H1 (cell line): ENCODE measurements around the gene RSPH9. TPM values are rescaled to one million over a fixed set of nuclear protein-coding genes. Genes with fewer than 3 reads are reported as not detected.
A peak's percentile ranks its signal among the peaks of the same experiment; 100 is the strongest.

Source experiments
- CTCF ChIA-PET: fragments of 300-600 bp; sonication (Branson Sonifier 250); formaldehyde crosslinking; loops from one replicate; lab custom pipeline; 2021; ENCODE audit not compliant: partially characterized antibody; lab: Charles Lee
- POLR2A ChIA-PET: fragments of 300-600 bp; sonication (Branson Sonifier 250); formaldehyde crosslinking; loops from one replicate; lab custom pipeline; 2021; ENCODE audit warnings: inconsistent platforms; ENCODE audit not compliant: partially characterized antibody; lab: Charles Lee
- DNase-seq, 2 experiments: peaks; one replicate each; pipeline versions ENCODE4 v3.0.0 to v3.0.0-alpha.2; 2010 to 2022; ENCODE audit warnings: low spot score in 2 of 2, low read depth in 1 of 2, mixed read lengths in 1 of 2
- FAIRE-seq: peaks from 2 replicates; lab custom pipeline; 2011; peaks lifted over from hg19 to GRCh38; lab: Jason Lieb, UNC
- H2AFZ ChIP-seq: 2 replicates; pipeline ENCODE4 v1.8.1; 2012; ENCODE audit warnings: low read length, inconsistent platforms
- H2AK5ac ChIP-seq: 2 replicates; pipeline ENCODE4 v1.6.1; 2013; ENCODE audit warnings: low read depth, low read length
- H2BK120ac ChIP-seq: replicated peaks from 2 replicates; pipeline ENCODE3; 2013; ENCODE audit warnings: low read depth, low read length, inconsistent platforms
- H2BK12ac ChIP-seq: 2 replicates; pipeline ENCODE4 v1.6.1; 2013; ENCODE audit warnings: low read depth, low read length
- H2BK15ac ChIP-seq: 2 replicates; pipeline ENCODE4 v1.6.1; 2013; ENCODE audit warnings: low read length
- H2BK20ac ChIP-seq: 2 replicates; pipeline ENCODE4 v1.6.1; 2013; ENCODE audit warnings: low read length
- H2BK5ac ChIP-seq: 2 replicates; pipeline ENCODE4 v1.6.1; 2013; ENCODE audit warnings: low read depth, low read length
- H3K14ac ChIP-seq: 2 replicates; pipeline ENCODE4 v1.6.1; 2013; ENCODE audit warnings: inconsistent platforms; ENCODE audit not compliant: insufficient read length
- H3K18ac ChIP-seq: 2 replicates; pipeline ENCODE4 v1.6.1; 2013; ENCODE audit warnings: low read length; ENCODE audit errors: extremely low read depth
- H3K23ac ChIP-seq: 2 replicates; pipeline ENCODE4 v1.6.1; 2013; ENCODE audit warnings: inconsistent platforms; ENCODE audit not compliant: insufficient read length
- H3K23me2 ChIP-seq: 2 replicates; pipeline ENCODE4 v1.6.1; 2013; ENCODE audit warnings: low read depth, low read length
- H3K27ac ChIP-seq: 2 replicates; pipeline ENCODE4 v1.6.1; 2011; ENCODE audit warnings: low read depth, low read length, inconsistent platforms
- H3K27me3 ChIP-seq, 4 experiments: replicated peaks in 1 of 4; 1 replicate in 1 of 4; 2 replicates in 3 of 4; pipeline versions ENCODE4 v1.6.1 to v1.8.1; 2011 to 2013; ENCODE audit warnings: low read length in 3 of 4, mild to moderate bottlenecking in 3 of 4, inconsistent platforms in 2 of 4, mixed read lengths in 2 of 4, moderate library complexity in 1 of 4; ENCODE audit not compliant: control insufficient read depth in 3 of 4, insufficient read depth in 3 of 4; ENCODE audit errors: extremely low read depth in 1 of 4
- H3K36me3 ChIP-seq, 4 experiments: 2 replicates each; pipeline versions ENCODE4 v1.6.1 to v1.8.1; 2011 to 2013; ENCODE audit warnings: mild to moderate bottlenecking in 4 of 4, low read length in 3 of 4, moderate library complexity in 2 of 4, control low read depth in 1 of 4, inconsistent platforms in 1 of 4; ENCODE audit not compliant: insufficient read depth in 4 of 4, control insufficient read depth in 2 of 4
- H3K4ac ChIP-seq: replicated peaks from 2 replicates; pipeline ENCODE3; 2013; ENCODE audit warnings: low read length, low read depth, mixed read lengths, inconsistent platforms; ENCODE audit not compliant: insufficient read length
- H3K4me1 ChIP-seq, 4 experiments: replicated peaks in 1 of 4; 1 replicate in 1 of 4; 2 replicates in 3 of 4; pipeline versions ENCODE4 v1.6.1 to v1.8.1; 2011 to 2013; ENCODE audit warnings: low read length in 3 of 4, inconsistent platforms in 2 of 4, mixed read lengths in 1 of 4; ENCODE audit not compliant: insufficient read depth in 4 of 4, control insufficient read depth in 3 of 4
- H3K4me2 ChIP-seq, 2 experiments: 2 replicates each; pipeline versions ENCODE4 v1.6.1 to v1.8.1; 2011 to 2013; ENCODE audit warnings: low read depth in 2 of 2, low read length in 2 of 2, control low read depth in 1 of 2, inconsistent platforms in 1 of 2, mild to moderate bottlenecking in 1 of 2; ENCODE audit not compliant: insufficient read depth in 1 of 2
- H3K4me3 ChIP-seq, 4 experiments: fragments of 200-600, 300-600 bp in 1 of 4; sonication (generic), shearing (Covaris generic), sonication (Bioruptor Twin) in 1 of 4; 2 replicates each; pipeline versions ENCODE4 v1.5.1 to v1.8.1; 2011 to 2016; ENCODE audit warnings: low read length in 4 of 4, low read depth in 3 of 4, control low read depth in 2 of 4, inconsistent platforms in 2 of 4, mild to moderate bottlenecking in 2 of 4, mixed read lengths in 1 of 4, moderate library complexity in 1 of 4; ENCODE audit not compliant: insufficient read depth in 2 of 4; ENCODE audit errors: extremely low read depth in 1 of 4
- H3K56ac ChIP-seq: replicated peaks from 2 replicates; pipeline ENCODE3; 2013; ENCODE audit warnings: low read depth, mild to moderate bottlenecking, mixed read lengths, low read length, inconsistent platforms; ENCODE audit not compliant: insufficient read length
- H3K79me1 ChIP-seq: 2 replicates; pipeline ENCODE4 v1.6.1; 2013; ENCODE audit warnings: low read depth, low read length, control low read depth
- H3K79me2 ChIP-seq, 2 experiments: 2 replicates each; pipeline versions ENCODE4 v1.6.1 to v1.8.1; 2012 to 2013; ENCODE audit warnings: low read length in 2 of 2, mild to moderate bottlenecking in 2 of 2, inconsistent platforms in 1 of 2; ENCODE audit not compliant: insufficient read depth in 2 of 2, control insufficient read depth in 1 of 2
- H3K9ac ChIP-seq, 4 experiments: replicated peaks in 1 of 4; 1 replicate in 1 of 4; 2 replicates in 3 of 4; pipeline versions ENCODE4 v1.6.1 to v1.8.1; 2011 to 2013; ENCODE audit warnings: low read depth in 3 of 4, low read length in 3 of 4, control low read depth in 2 of 4, mild to moderate bottlenecking in 2 of 4, moderate library complexity in 2 of 4, inconsistent platforms in 1 of 4; ENCODE audit errors: extremely low read depth in 1 of 4
- H3K9me3 ChIP-seq, 2 experiments: 2 replicates each; pipeline versions ENCODE4 v1.6.1 to v1.8.1; 2012 to 2013; ENCODE audit warnings: mild to moderate bottlenecking in 2 of 2, moderate library complexity in 2 of 2, control low read depth in 1 of 2, inconsistent platforms in 1 of 2, low read depth in 1 of 2, low read length in 1 of 2, mixed read lengths in 1 of 2; ENCODE audit not compliant: insufficient read depth in 2 of 2
- H4K20me1 ChIP-seq, 2 experiments: replicated peaks in 1 of 2; 2 replicates each; pipeline versions ENCODE3 to v1.8.1; 2011 to 2013; ENCODE audit warnings: inconsistent platforms in 2 of 2, low read length in 2 of 2, mild to moderate bottlenecking in 1 of 2; ENCODE audit not compliant: insufficient read depth in 2 of 2, control insufficient read depth in 1 of 2
- H4K5ac ChIP-seq: 2 replicates; pipeline ENCODE4 v1.6.1; 2013; ENCODE audit warnings: low read length, low read depth, mixed read lengths, inconsistent platforms; ENCODE audit not compliant: insufficient read length
- H4K8ac ChIP-seq: 2 replicates; pipeline ENCODE4 v1.8.0; 2013; ENCODE audit warnings: mild to moderate bottlenecking, moderate library complexity, low read length, inconsistent platforms; ENCODE audit not compliant: insufficient read depth; ENCODE audit errors: extremely low read depth
- H4K91ac ChIP-seq: replicated peaks from 2 replicates; pipeline ENCODE3; 2013; ENCODE audit warnings: low read length, mixed read lengths, inconsistent platforms; ENCODE audit not compliant: insufficient read length
- ASH2L ChIP-seq: fragments of 200-600, 300-600 bp; sonication (generic); IDR thresholded peaks from one replicate; pipeline ENCODE4 v1.7.1; 2017; ENCODE audit warnings: low read length
- BCL11A ChIP-seq, 2 experiments: IDR thresholded peaks; one replicate each; pipeline ENCODE4 v1.6.1; 2011; ENCODE audit warnings: low read depth in 2 of 2, low read length in 2 of 2, mild to moderate bottlenecking in 2 of 2
- BRCA1 ChIP-seq: IDR thresholded peaks from 2 replicates; pipeline ENCODE4 v1.6.1; 2012; ENCODE audit warnings: low read depth, low read length, improper control_type of control experiment
- HDAC6 ChIP-seq: IDR thresholded peaks from one replicate; pipeline ENCODE4 v1.7.1; 2012; ENCODE audit warnings: low read depth, mild to moderate bottlenecking, inconsistent platforms, low read length, moderate library complexity
- JUN ChIP-seq: IDR thresholded peaks from 2 replicates; pipeline ENCODE4 v1.6.1; 2011; ENCODE audit warnings: low read depth, mild to moderate bottlenecking, improper control_type of control experiment, low read length
- JUND ChIP-seq: IDR thresholded peaks from 2 replicates; pipeline ENCODE4 v1.6.1; 2011; ENCODE audit warnings: mild to moderate bottlenecking, improper control_type of control experiment, low read length
- PHF8 ChIP-seq: fragments of 200-600 bp; sonication (generic); conservative IDR thresholded peaks from 2 replicates; pipeline ENCODE4 v1.7.1; 2012; ENCODE audit warnings: low read depth, mild to moderate bottlenecking, inconsistent platforms, low read length, moderate library complexity
- RXRA ChIP-seq: IDR thresholded peaks from 2 replicates; pipeline ENCODE4 v1.6.1; 2011; ENCODE audit warnings: low read depth, mild to moderate bottlenecking, low read length, moderate library complexity; ENCODE audit not compliant: insufficient read depth
- SP2 ChIP-seq: IDR thresholded peaks from 2 replicates; pipeline ENCODE4 v1.6.1; 2012; ENCODE audit warnings: mild to moderate bottlenecking, low read length, inconsistent platforms
- WGBS, 2 experiments: shearing (Covaris generic) in 1 of 2; methylation state at CpG; one replicate each; pipeline versions ENCODE4 v1.1.6 to v1.1.7; 2013 to 2015; ENCODE audit warnings: low lambda C conversion rate in 2 of 2, mixed read lengths in 2 of 2, inconsistent platforms in 1 of 2, low coverage in 1 of 2, missing lambda C conversion rate in 1 of 2; ENCODE audit not compliant: insufficient replicate concordance in 2 of 2, insufficient coverage in 1 of 2, insufficient read length in 1 of 2; ENCODE audit errors: extremely low coverage in 1 of 2, missing lambda C conversion rate in 1 of 2; 5-methylcytosine and 5-hydroxymethylcytosine counted together
- polyA plus RNA-seq, 7 experiments: library from polyadenylated mRNA; depleted of rRNA in 3 of 7; stranded (reverse) in 5 of 7; unstranded in 2 of 7; fragments of >200 nt in 5 of 7; fragments of 200-250 nt in 2 of 7; gene quantifications; 1 replicate in 5 of 7; 2 replicates in 1 of 7; 4 replicates in 1 of 7; pipeline versions ENCODE4 v1.2.1 to v1.2.3, GENCODE V29; 2011 to 2013; ENCODE audit warnings: missing spikeins in 2 of 7, mixed read lengths in 2 of 7
- total RNA-seq: library from RNA; stranded (reverse); fragmentation: NEBNext Ultra II Directional; extraction: Animal tissue kit (Norgen Biotek cat#: 25700); gene quantifications from 2 replicates; pipeline ENCODE4 v1.2.1, GENCODE V29; 2021

RSPH9 gene
- total and polyA plus RNA-seq, 2 of the 8 experiments (the other 6 are each of a cell fraction or from before 2014, with no cell fraction given) = 0.15 to 0.23 TPM

DNA sequence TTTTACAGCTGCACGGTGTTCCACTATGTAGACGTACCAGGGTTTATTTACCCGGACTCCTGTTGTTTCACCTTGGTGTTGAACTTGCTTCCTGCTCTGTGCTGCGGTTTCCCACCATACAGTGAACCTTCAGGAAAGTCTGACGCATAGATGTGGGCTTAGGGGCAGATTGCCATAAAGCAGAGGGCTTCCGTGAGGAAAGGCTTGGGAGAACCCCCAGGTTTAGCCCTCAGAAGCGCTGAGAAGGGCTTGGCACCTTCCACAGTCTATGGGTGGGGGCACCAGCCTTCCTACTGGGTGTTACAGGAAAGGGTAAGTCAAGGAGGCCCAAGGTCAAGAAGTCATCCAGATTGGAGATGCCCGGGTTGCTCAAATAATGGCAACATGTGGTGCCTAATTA lies 62.0 kb downstream of the RSPH9 start:
- H2BK15ac ChIP-seq = 0 out of 2 replicates have a peak overlapping the region, but pooled peaks have one; percentile 53
- H3K4ac ChIP-seq = no peak overlapping the region
- CTCF ChIA-PET = interaction anchor here (0.8 to 1.0 kb wide), 3 partner anchors 17 to 49 kb away, joined by 3 read pairs; no protein-coding TSS in a partner anchor
- no peak overlapping the region for H2BK5ac ChIP-seq
- DNase-seq (no peak), FAIRE-seq (no peak)
- no peak overlapping the region for H3K18ac ChIP-seq
- H2AFZ ChIP-seq = no peak overlapping the region
- H3K36me3 ChIP-seq = no peaks in the 10 kb centered on the region
- TF ChIP-seq ASH2L (no peak), RXRA (no peak), PHF8 (no peak), JUND (no peak), BCL11A (IDR thresholded peaks at IDR 0.05; ENCODE audit: low read depth in 2 of 2, low read length in 2 of 2) (no peak), HDAC6 (no peak), JUN (no peak), SP2 (no peak), BRCA1 (no peak)
- H4K8ac ChIP-seq = no peak overlapping the region
- peaks cover 7% of the 10 kb centered on the region; the same call in 1 of the 2 replicates for H3K23me2 ChIP-seq
- H2BK120ac ChIP-seq = no peak overlapping the region
- H3K4me1 ChIP-seq = peaks cover 15 to 30% (median 18%) of the 10 kb centered on the region in 4 experiments
- WGBS, 2 experiments = 80% methylated on average over 8 of the region's 8 CpGs; no CpG with 5 or more reads in 1 of the 2 experiments
- H4K5ac ChIP-seq = no peak overlapping the region
- H4K20me1 ChIP-seq = no peaks in the 10 kb centered on the region
- no peak overlapping the region for H2BK12ac ChIP-seq
- H3K4me3 ChIP-seq = no peak overlapping the region
- H2AK5ac ChIP-seq = 0 out of 2 replicates have a peak overlapping the region, but pooled peaks have one; percentile 28
- H4K91ac ChIP-seq = no peak overlapping the region
- no peak overlapping the region for H3K14ac ChIP-seq
- POLR2A ChIA-PET = interaction anchor here (1.6 to 2.8 kb wide), 2 partner anchors 19 to 63 kb away, joined by 5 to 14 read pairs; partner anchors contain the start of genes MRPS18A and VEGFA
- H3K4me2 ChIP-seq = no peak overlapping the region
- H3K79me1 ChIP-seq = no peaks in the 10 kb centered on the region
- H3K9ac ChIP-seq = no peak overlapping the region
- no peak overlapping the region for H3K23ac ChIP-seq
- no peaks in the 10 kb centered on the region for H3K79me2 ChIP-seq
- H2BK20ac ChIP-seq = no peak overlapping the region
- no peak overlapping the region for H3K27ac ChIP-seq
- no peaks in the 10 kb centered on the region for H3K9me3 ChIP-seq
- no peaks in the 10 kb centered on the region for H3K27me3 ChIP-seq
- H3K56ac ChIP-seq = no peak overlapping the region
